Stimulated activated naive CD8-positive, alpha-beta T cell treated with anti-CD3 and anti-CD28 coated beads, Interleukin-15, Interleukin-2, amounts not matched to agents 100 U/mL and 50 U/mL, for 24 hours (primary cell): Measurements from ENCODE around the gene SDK2.

ENCODE experiments used
- ATAC-seq: fragments of 150-1000 bp; cut with Tn5 transposase; one replicate; pipeline ENCODE4 v1.10.0; 2021
- DNase-seq: peaks from one replicate; pipeline ENCODE4 v3.0.0; 2021

Gene SDK2

GRCh38 chr17:73586921-73587602 is 57.2 kb downstream of the SDK2 start:
- DNase-seq (no peak), ATAC-seq (no peak)

GRCh38 chr17:73586275-73586832 is 57.9 kb downstream of the SDK2 start:
- DNase-seq = no peak

GRCh38 chr17:73585583-73585982 is 58.7 kb downstream of the SDK2 start:
- DNase-seq (no peak), ATAC-seq (no peak)

More at GRCh38 chr17:73586275-73586832, 57.9 kb downstream of the SDK2 start:
- no peak for ATAC-seq

- ATAC-seq = no peak
- no peak for DNase-seq
Observed at GRCh38 chr17:73584987-73585386, 59.3 kb downstream of the SDK2 start.

- ATAC-seq = no peak
- no peak for DNase-seq
Observed at GRCh38 chr17:73584049-73584448, 60.2 kb downstream of the SDK2 start.

GRCh38 chr17:73582821-73583220 is 61.4 kb downstream of the SDK2 start:
- DNase-seq (no peak), ATAC-seq (no peak)

GRCh38 chr17:73582359-73582758 is 61.9 kb downstream of the SDK2 start:
- no peak for ATAC-seq
- DNase-seq = no peak

- DNase-seq (no peak), ATAC-seq (no peak)
Observed at GRCh38 chr17:73581379-73581778, 62.9 kb downstream of the SDK2 start.

GRCh38 chr17:73580073-73580710 is 64.1 kb downstream of the SDK2 start:
- DNase-seq = no peak
- ATAC-seq = no peak

- no peak for ATAC-seq
- DNase-seq = no peak
Observed at GRCh38 chr17:73576556-73577098, 67.6 kb downstream of the SDK2 start.

GRCh38 chr17:73575470-73576221 is 68.6 kb downstream of the SDK2 start:
- DNase-seq (no peak), ATAC-seq (no peak)

- ATAC-seq (no peak), DNase-seq (no peak)
Observed at GRCh38 chr17:73571511-73572130, 72.6 kb downstream of the SDK2 start.

GRCh38 chr17:73569762-73570319 is 74.4 kb downstream of the SDK2 start:
- ATAC-seq = no peak
- no peak for DNase-seq

- no peak for DNase-seq
- ATAC-seq = no peak
Observed at GRCh38 chr17:73568934-73569333, 75.3 kb downstream of the SDK2 start.

GRCh38 chr17:73566905-73567782 is 77.1 kb downstream of the SDK2 start:
- DNase-seq (peak; percentile 31), ATAC-seq (peak; percentile 48)

- DNase-seq (no peak), ATAC-seq (no peak)
Observed at GRCh38 chr17:73564843-73565242, 79.4 kb downstream of the SDK2 start.

GRCh38 chr17:73562896-73563295 is 81.3 kb downstream of the SDK2 start:
- DNase-seq (no peak), ATAC-seq (no peak)

- ATAC-seq (no peak), DNase-seq (no peak)
Observed at GRCh38 chr17:73561111-73561510, 83.1 kb downstream of the SDK2 start.

GRCh38 chr17:73560661-73561060 is 83.6 kb downstream of the SDK2 start:
- ATAC-seq (no peak), DNase-seq (no peak)

- DNase-seq (no peak), ATAC-seq (no peak)
Observed at GRCh38 chr17:73559532-73559931, 84.7 kb downstream of the SDK2 start.
